Activated T-helper 2 cell treated with anti-CD3 and anti-CD28 coated beads, Interferon-gamma antibody, Interleukin-2, Interleukin-4, amounts not matched to agents 10 μg/mL and 5 μg/mL and 100 μg/mL, durations not matched to agents 14 hours and 24 hours and 36 hours (primary cell): ENCODE data around the gene LMOD3. TPM values are rescaled to one million over a fixed set of nuclear protein-coding genes. Genes with fewer than 3 reads are reported as not detected.

Experiments
- DNase-seq: peaks from one replicate; pipeline ENCODE4 v3.0.0; 2021; ENCODE audit warnings: low spot score
- H3K27ac Mint-ChIP-seq: one replicate; pipeline ENCODE4 v1.8.0; 2021; ENCODE audit warnings: mixed read lengths
- H3K27me3 Mint-ChIP-seq: one replicate; pipeline ENCODE4 v1.8.0; 2021; ENCODE audit warnings: low read depth, mixed read lengths
- H3K36me3 Mint-ChIP-seq: one replicate; pipeline ENCODE4 v1.8.0; 2021; ENCODE audit warnings: low read depth, mixed read lengths
- H3K4me1 Mint-ChIP-seq: one replicate; pipeline ENCODE4 v1.8.0; 2021; ENCODE audit warnings: low read depth, mixed read lengths
- H3K4me3 Mint-ChIP-seq: one replicate; pipeline ENCODE4 v1.8.0; 2021; ENCODE audit warnings: low read depth, mild to moderate bottlenecking, moderate library complexity, mixed read lengths
- H3K9me3 Mint-ChIP-seq: one replicate; pipeline ENCODE4 v1.8.0; 2021; ENCODE audit warnings: mixed read lengths
- intact Hi-C: fragments of 100-400 bp; cut with micrococcal nuclease; formaldehyde crosslinking; loops from one replicate; pipeline ENCODE4 v1.15.1; 2023
- total RNA-seq: library from RNA; stranded (reverse); gene quantifications from 2 replicates; pipeline ENCODE4 v1.2.3, GENCODE V29; 2022

Gene LMOD3
- total RNA-seq, 1 donor from 2014 or later, result not detected

GRCh38 chr3:69119681-69120080 is 2.7 kb downstream of the LMOD3 start:
- Mint-ChIP-seq H3K9me3 (no peaks in the 10 kb centered on the region), H3K36me3 (no peaks in the 10 kb centered on the region), H3K4me1 (peaks cover 4% of the 10 kb centered on the region), H3K27ac (no peak overlapping the region), H3K27me3 (peaks cover 5% of the 10 kb centered on the region), H3K4me3 (no peak overlapping the region)
- intact Hi-C loops, result loop anchor here (5.0 kb wide), 2 partner anchors 43 to 308 kb away; no protein-coding TSS in a partner anchor
- DNase-seq, result no peak

DNA sequence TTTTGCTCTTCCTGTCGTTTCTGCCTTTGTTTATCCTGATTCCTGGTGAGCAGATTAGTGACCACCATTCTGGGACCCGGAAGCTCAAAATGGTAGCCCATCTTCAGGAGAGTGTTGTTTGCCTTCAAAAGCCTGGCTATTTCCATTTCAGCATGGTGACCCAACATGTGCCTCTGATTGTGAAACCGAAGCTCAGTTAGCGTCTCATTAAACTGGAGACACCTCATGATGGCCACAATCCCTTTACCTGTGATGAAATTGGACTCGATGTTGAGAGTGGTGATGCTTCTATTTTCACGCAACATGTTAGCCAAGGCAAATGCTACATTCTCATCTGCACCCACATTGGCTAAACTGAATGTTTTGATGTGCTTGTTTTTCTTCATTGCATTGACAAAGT is 3.3 kb downstream of the LMOD3 start:
- H3K36me3 Mint-ChIP-seq, result no peaks in the 10 kb centered on the region
- H3K4me3 Mint-ChIP-seq, result no peak overlapping the region
- no peak for DNase-seq
- no peak overlapping the region for H3K27ac Mint-ChIP-seq
- H3K27me3 Mint-ChIP-seq, result peaks cover 5% of the 10 kb centered on the region
- no peaks in the 10 kb centered on the region for H3K9me3 Mint-ChIP-seq
- H3K4me1 Mint-ChIP-seq, result peaks cover 4% of the 10 kb centered on the region
- intact Hi-C loops, result no loop called here

GRCh38 chr3:69118555-69118954 is 3.8 kb downstream of the LMOD3 start:
- Mint-ChIP-seq H3K4me3 (no peak overlapping the region), H3K9me3 (no peaks in the 10 kb centered on the region), H3K4me1 (peaks cover 4% of the 10 kb centered on the region), H3K27me3 (peaks cover 1% of the 10 kb centered on the region), H3K36me3 (no peaks in the 10 kb centered on the region), H3K27ac (no peak overlapping the region)
- intact Hi-C loops, result no loop called here
- DNase-seq, result no peak

DNA sequence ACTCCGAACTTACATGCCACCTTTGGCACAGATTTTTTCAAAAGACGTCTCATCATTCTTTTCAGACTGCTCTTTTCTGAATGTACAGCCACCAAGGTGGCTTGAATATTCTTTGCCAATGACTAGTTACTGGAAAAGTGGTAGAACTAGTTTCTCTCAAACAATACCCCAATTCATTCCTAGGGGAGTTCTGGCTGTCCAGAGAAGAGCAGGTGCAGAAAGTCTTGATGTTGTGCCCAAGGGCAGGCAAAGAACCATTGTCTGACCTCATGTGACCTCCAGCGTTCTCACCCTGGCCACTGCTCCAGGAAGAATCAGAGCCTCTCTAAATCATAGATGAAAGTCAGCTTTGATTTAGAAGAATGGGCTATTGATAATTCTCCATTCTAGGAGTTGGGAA is 5.5 kb downstream of the LMOD3 start:
- peaks cover 1% of the 10 kb centered on the region for H3K27me3 Mint-ChIP-seq
- H3K4me1 Mint-ChIP-seq, result peaks cover 4% of the 10 kb centered on the region
- H3K36me3 Mint-ChIP-seq, result no peaks in the 10 kb centered on the region
- DNase-seq, result no peak
- no peaks in the 10 kb centered on the region for H3K9me3 Mint-ChIP-seq
- no peak overlapping the region for H3K4me3 Mint-ChIP-seq
- intact Hi-C loops, result no loop called here
- no peak overlapping the region for H3K27ac Mint-ChIP-seq

GRCh38 chr3:69116162-69116561 is 6.2 kb downstream of the LMOD3 start:
- peaks cover 4% of the 10 kb centered on the region for H3K4me1 Mint-ChIP-seq
- DNase-seq, result no peak
- no peaks in the 10 kb centered on the region for H3K9me3 Mint-ChIP-seq
- H3K4me3 Mint-ChIP-seq, result no peak overlapping the region
- H3K36me3 Mint-ChIP-seq, result no peaks in the 10 kb centered on the region
- H3K27me3 Mint-ChIP-seq, result peaks cover 1% of the 10 kb centered on the region
- intact Hi-C loops, result no loop called here
- no peak overlapping the region for H3K27ac Mint-ChIP-seq

DNA sequence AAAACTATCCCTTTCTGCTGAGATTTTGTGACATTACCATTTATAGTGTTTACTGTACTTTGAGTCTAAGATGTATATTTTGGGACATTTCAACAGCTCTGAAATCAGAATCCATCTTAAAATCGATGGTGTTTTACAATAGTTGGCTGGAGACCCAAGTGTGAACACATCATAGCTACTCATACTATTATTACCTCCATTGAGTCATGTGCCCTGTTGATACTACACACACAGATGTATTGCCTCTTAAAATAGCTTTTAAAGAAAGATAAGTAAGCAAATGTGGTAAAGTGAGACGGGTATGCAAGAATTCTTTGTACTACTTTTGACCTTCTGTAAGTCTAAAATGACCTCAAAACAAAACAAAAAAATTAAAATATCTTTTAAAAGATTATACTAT is 6.7 kb downstream of the LMOD3 start:
- DNase-seq, result no peak
- Mint-ChIP-seq H3K9me3 (no peaks in the 10 kb centered on the region), H3K4me3 (no peak overlapping the region), H3K27ac (no peak overlapping the region), H3K4me1 (peaks cover under 1% of the 10 kb centered on the region), H3K27me3 (peaks cover 1% of the 10 kb centered on the region), H3K36me3 (no peaks in the 10 kb centered on the region)
- intact Hi-C loops, result no loop called here

DNA sequence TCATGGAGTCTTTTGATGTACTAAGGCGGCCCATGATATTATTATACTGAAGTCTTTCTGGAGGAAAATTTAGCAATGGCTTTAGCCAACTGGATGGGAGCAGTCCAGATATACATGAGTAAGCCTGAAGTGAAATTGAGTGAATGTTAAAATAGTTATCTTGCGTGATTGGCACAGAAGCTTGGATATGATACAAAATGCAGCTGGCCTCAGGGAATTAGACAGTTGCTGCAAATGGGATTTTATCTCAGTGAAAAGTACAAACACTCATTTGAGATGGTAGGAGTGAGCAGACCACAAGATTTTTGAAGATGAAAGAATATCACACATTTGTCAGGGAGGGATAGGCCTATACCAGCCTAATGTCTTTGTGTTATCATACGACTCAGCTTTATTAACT is 8.9 kb downstream of the LMOD3 start:
- no peak overlapping the region for H3K4me3 Mint-ChIP-seq
- H3K27ac Mint-ChIP-seq, result no peak overlapping the region
- H3K27me3 Mint-ChIP-seq, result no peaks in the 10 kb centered on the region
- H3K36me3 Mint-ChIP-seq, result no peaks in the 10 kb centered on the region
- intact Hi-C loops, result no loop called here
- peaks cover 3% of the 10 kb centered on the region for H3K4me1 Mint-ChIP-seq
- no peaks in the 10 kb centered on the region for H3K9me3 Mint-ChIP-seq
- DNase-seq, result no peak

GRCh38 chr3:69110941-69111546 is 11.4 kb downstream of the LMOD3 start:
- H3K9me3 Mint-ChIP-seq, result no peaks in the 10 kb centered on the region
- intact Hi-C loops, result no loop called here
- peaks cover 9% of the 10 kb centered on the region for H3K4me1 Mint-ChIP-seq
- no peak overlapping the region for H3K4me3 Mint-ChIP-seq
- H3K27me3 Mint-ChIP-seq, result no peaks in the 10 kb centered on the region
- H3K27ac Mint-ChIP-seq, result no peak overlapping the region
- no peak for DNase-seq
- H3K36me3 Mint-ChIP-seq, result peaks cover 9% of the 10 kb centered on the region

- Mint-ChIP-seq H3K36me3 (peaks cover 25% of the 10 kb centered on the region), H3K27me3 (no peaks in the 10 kb centered on the region), H3K4me1 (peaks cover 14% of the 10 kb centered on the region), H3K9me3 (no peaks in the 10 kb centered on the region), H3K4me3 (no peak overlapping the region), H3K27ac (no peak overlapping the region)
- intact Hi-C loops, result loop anchor here (5.0 kb wide), 1 partner anchor 42 kb away; no protein-coding TSS in a partner anchor
- DNase-seq, result no peak
Observed at GRCh38 chr3:69108811-69109210, 13.6 kb downstream of the LMOD3 start.

GRCh38 chr3:69107841-69108240 is 14.6 kb downstream of the LMOD3 start:
- Mint-ChIP-seq H3K27me3 (no peaks in the 10 kb centered on the region), H3K9me3 (no peaks in the 10 kb centered on the region), H3K27ac (no peak overlapping the region), H3K36me3 (peaks cover 34% of the 10 kb centered on the region), H3K4me3 (no peak overlapping the region), H3K4me1 (peaks cover 20% of the 10 kb centered on the region)
- intact Hi-C loops, result loop anchor here (5.0 kb wide), 1 partner anchor 41 kb away; no protein-coding TSS in a partner anchor
- no peak for DNase-seq

DNA sequence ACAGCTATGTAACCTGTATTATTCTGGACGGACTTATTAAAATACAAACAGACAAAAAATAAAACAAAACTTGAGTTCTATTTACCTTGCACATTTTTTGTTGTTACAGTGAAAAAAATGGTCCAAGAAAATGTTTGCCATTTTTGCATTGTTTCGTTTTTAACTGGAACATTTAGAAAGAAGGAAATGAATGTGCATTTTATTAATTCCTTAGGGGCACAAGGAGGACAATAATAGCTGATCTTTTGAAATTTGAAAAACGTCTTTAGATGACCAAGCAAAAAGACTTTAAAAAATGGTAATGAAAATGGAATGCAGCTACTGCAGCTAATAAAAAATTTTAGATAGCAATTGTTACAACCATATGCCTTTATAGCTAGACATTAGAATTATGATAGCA is 17.1 kb downstream of the LMOD3 start:
- peaks cover 51% of the 10 kb centered on the region for H3K36me3 Mint-ChIP-seq
- peaks cover 27% of the 10 kb centered on the region for H3K4me1 Mint-ChIP-seq
- no peak overlapping the region for H3K27ac Mint-ChIP-seq
- no peak for DNase-seq
- intact Hi-C loops, result loop anchor here (5.0 kb wide), 1 partner anchor 38 kb away; no protein-coding TSS in a partner anchor
- H3K27me3 Mint-ChIP-seq, result no peaks in the 10 kb centered on the region
- no peak overlapping the region for H3K4me3 Mint-ChIP-seq
- no peaks in the 10 kb centered on the region for H3K9me3 Mint-ChIP-seq

DNA sequence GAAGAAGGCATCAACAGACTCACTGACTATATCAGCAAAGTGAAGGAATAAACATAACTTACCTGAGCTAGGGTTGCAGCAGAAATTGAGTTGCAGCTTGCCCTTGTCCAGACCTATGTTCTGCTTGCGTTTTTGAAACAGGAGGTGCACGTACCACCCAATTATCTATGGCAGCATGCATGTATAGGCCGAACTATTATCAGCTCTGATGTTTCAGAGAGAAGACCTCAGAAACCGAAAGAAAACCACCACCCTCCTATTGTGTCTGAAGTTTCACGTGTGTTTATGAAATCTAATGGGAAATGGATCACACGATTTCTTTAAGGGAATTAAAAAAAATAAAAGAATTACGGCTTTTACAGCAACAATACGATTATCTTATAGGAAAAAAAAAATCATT is 17.8 kb downstream of the LMOD3 start:
- H3K9me3 Mint-ChIP-seq, result no peaks in the 10 kb centered on the region
- H3K4me3 Mint-ChIP-seq, result no peak overlapping the region
- H3K4me1 Mint-ChIP-seq, result peaks cover 29% of the 10 kb centered on the region
- H3K36me3 Mint-ChIP-seq, result peaks cover 58% of the 10 kb centered on the region
- no peak overlapping the region for H3K27ac Mint-ChIP-seq
- H3K27me3 Mint-ChIP-seq, result no peaks in the 10 kb centered on the region
- DNase-seq, result no peak
- intact Hi-C loops, result no loop called here

- Mint-ChIP-seq H3K27ac (no peak overlapping the region), H3K4me1 (peaks cover 30% of the 10 kb centered on the region)
- intact Hi-C loops, result no loop called here
Observed at GRCh38 chr3:69103123-69103522, 19.3 kb downstream of the LMOD3 start.

DNA sequence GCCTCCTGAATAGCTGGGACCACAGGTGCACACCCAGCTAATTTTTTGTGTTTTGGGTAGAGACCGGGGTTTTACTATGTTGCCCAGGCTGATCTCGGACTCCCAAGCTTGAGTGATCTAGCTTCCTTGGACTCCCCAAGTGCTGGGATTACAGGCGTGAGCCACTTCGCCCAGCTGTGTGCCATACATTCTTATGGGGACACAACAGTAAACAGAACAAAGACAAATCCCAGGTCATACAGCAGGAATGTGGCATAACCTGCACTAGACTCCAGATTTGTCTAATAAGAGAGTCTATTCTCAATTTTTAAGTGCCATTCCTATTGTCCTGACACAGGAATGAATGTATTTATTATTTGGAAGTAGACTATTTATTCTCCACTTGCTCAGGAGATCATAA is 20.0 kb downstream of the LMOD3 start:
- Mint-ChIP-seq H3K36me3 (peaks cover 67% of the 10 kb centered on the region), H3K27me3 (no peaks in the 10 kb centered on the region), H3K4me3 (no peak overlapping the region), H3K4me1 (peaks cover 31% of the 10 kb centered on the region), H3K9me3 (no peaks in the 10 kb centered on the region), H3K27ac (peak overlapping the region; percentile 17)
- intact Hi-C loops, result no loop called here
- DNase-seq, result no peak

More at GRCh38 chr3:69103123-69103522, 19.3 kb downstream of the LMOD3 start:
- H3K27me3 Mint-ChIP-seq, result no peaks in the 10 kb centered on the region
- no peaks in the 10 kb centered on the region for H3K9me3 Mint-ChIP-seq
- H3K36me3 Mint-ChIP-seq, result peaks cover 67% of the 10 kb centered on the region
- no peak overlapping the region for H3K4me3 Mint-ChIP-seq
- no peak for DNase-seq
